RPMI8226 (cell line): ENCODE data around the gene ISOC1.

ENCODE experiments used
- DNase-seq: peaks from one replicate; pipeline ENCODE4 v3.0.0-alpha.2; 2015

The ISOC1 gene

DNA sequence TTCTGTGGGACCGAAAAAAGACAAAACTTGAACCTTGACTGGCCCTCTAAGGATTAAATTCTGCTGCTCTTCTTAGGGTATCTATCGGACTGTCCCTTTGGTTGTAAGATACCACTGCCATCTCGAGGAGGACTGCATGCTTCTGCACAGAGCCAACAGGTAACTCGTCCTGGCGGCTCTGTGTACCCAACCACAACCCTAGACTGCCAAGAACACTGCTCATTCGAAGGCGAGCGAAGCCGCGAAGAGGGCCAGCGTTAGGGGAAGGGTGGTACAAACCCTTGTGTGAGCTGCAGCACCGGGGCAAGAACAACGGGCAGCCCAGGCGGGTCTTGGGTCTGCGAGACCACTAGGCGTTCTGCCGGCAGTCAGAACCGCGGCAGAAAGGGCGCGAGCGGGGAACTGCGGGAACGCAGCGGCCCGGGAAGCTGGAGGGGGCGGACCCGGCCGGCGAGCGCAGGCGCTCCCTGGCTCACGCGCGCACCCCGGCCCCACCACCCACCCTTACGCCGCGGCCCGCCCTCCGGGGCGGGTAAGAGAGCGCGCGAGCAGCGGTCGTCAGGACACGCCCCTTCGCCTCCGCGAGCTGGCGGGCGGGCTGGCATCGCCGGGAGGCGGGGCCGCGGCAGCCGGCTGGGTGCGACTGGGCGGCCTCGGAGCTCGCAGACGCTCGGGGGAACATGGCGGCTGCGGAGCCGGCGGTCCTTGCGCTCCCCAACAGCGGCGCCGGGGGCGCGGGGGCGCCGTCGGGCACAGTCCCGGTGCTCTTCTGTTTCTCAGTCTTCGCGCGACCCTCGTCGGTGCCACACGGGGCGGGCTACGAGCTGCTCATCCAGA is at the start of gene ISOC1:
TSS of gene ISOC1 (plus strand) at position 663 of the 837 bp plus-strand sequence. CDS start at position 681, 18 bp downstream.
- DNase-seq: peak; percentile 92

- no peak for DNase-seq
These were observed 48.4 kb upstream of the ISOC1 start for GRCh38 chr5:129046151-129046550.

DNA sequence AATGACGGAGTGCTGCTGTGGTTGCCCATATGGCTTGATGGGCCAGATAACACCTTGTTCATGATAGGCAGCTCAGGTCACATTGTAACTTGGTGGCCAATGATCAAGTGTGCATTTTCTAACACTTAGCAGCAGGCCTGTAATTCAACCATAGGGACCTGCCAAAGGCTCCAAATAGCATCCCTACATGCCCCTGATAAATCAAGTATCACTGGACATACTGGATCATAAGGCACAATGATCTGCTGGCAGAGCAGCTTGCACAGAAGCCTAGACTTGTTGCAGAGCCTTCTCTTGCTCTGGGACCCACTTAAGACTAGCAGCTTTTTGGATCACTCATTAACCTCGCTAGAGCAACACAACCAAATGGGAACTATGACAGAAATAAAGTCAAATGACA is 46.0 kb upstream of the ISOC1 start:
- DNase-seq: no peak

DNA sequence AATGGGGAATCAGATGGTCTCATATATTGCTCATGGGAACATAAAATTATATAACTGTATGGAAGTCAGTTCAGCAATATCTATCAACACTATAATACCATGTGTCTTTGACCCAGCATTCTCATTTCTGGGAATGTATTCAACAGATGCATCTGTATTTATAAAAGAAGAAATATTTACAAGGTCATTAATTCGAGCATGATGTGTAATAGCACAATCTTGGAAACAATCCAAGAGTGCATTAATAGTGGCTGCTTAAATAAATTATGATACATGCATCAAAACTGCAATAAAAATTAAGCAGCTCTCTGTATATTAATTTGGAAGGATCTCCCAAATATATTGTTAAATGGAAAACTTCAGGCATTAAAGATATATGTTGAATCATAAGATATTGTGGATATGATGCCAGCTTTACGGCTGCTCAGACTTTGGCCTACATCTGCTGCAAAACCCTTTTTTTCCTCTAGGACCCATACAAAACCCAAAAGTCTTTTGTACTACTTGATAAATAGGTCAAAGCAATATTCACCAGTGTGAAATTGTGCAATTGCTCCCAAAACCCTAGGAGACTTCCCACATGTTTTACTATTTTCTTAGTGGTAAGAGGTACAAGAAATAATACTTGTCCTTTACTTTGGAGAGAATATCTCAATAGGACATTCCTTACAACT is 45.3 kb upstream of the ISOC1 start:
- DNase-seq: no peak

DNA sequence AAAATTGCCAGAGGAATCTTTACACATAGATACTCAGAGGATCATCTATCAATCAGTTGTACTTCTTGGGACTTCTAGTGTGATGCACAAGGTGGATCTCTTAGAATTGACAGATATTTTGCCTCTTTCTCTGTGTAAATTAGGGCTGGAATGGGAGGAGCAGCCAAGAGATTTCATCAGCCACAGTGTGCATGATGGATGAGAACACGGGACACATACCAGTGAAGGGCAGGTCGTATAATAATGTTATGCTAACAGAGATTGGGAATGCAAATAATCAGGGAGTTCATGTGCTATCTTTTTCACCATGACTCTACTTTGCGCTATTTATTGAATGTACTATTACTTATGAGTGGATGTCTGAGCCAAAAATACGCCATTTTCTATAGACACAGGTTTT is 43.3 kb upstream of the ISOC1 start:
- DNase-seq: no peak

- no peak for DNase-seq
These were observed 41.1 kb upstream of the ISOC1 start for GRCh38 chr5:129053438-129053837.

DNA sequence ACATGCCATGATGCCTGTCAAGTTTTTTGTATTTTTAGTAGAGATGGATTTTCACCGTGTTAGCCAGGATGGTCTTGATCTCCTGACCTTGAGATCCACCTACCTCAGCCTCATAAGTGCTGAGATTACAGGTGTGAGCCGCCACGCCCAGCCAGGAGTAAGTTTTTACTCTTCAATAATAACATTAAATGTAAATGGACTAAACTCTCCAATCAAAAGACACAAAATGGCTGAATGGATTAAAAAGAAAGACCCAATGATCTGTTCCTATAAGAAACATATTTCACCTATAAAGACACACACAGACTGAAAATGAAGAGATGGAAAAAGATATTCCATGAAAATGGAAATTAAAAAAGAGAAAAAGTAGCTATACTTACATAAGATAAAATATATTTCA is 37.2 kb upstream of the ISOC1 start:
- DNase-seq: no peak

- no peak for DNase-seq
These were observed 32.7 kb upstream of the ISOC1 start for GRCh38 chr5:129061849-129062248.

DNA sequence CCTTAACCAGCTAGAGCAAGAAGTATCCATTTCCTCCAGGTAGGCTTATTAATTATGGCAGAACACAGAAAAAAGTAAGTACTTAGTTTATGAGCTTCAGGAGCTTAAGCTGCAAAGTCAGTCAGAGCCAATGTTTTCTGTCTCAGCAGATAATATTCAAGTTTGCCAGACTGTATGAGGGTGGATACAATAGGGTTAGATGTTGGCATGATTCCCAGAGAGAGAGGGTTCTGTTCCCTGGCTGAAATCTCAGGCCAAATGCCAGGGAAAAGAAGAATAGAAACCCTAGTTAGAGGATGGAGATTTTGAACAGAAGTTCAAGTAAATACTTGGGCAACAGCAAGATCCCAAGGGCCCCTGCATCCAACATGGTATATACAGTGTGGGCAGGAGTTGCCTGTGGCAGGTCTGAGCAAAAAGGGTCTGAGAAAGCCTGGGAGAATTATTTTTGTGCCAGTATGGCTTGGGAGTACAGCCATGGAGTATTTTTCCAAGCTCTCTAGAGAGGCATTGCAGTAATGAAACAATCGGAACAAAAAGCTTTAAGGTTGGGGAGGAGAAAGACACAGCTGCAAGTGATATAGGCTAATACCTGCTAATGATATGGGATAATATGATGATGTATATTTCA is 31.0 kb upstream of the ISOC1 start:
- no peak for DNase-seq

DNA sequence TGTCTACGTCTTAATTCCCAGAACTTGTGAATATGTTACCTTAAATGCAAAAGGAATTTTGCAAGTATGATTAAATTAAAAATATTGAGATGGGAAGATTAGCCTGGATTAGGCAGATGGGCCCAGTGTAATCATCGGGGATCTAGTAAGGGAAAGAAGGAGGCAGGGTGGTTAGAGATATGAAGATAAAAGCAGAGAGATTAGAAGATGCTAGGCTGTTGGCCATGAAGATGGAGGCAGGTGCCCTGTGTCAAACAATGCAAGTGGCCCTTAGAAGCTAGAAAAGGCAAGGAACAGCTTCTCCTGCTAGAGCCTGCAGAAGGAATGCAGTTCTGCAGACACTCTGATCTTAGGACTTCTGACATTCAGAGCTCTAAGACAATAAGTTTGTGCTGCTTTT is 28.8 kb upstream of the ISOC1 start:
- DNase-seq: no peak

- no peak for DNase-seq
These were observed 26.8 kb upstream of the ISOC1 start for GRCh38 chr5:129067745-129068144.

GRCh38 chr5:129069292-129069691 is 25.3 kb upstream of the ISOC1 start:
- no peak for DNase-seq

- DNase-seq: no peak
These were observed 21.4 kb upstream of the ISOC1 start for GRCh38 chr5:129073111-129073510.

GRCh38 chr5:129074903-129075302 is 19.6 kb upstream of the ISOC1 start:
- no peak for DNase-seq

DNA sequence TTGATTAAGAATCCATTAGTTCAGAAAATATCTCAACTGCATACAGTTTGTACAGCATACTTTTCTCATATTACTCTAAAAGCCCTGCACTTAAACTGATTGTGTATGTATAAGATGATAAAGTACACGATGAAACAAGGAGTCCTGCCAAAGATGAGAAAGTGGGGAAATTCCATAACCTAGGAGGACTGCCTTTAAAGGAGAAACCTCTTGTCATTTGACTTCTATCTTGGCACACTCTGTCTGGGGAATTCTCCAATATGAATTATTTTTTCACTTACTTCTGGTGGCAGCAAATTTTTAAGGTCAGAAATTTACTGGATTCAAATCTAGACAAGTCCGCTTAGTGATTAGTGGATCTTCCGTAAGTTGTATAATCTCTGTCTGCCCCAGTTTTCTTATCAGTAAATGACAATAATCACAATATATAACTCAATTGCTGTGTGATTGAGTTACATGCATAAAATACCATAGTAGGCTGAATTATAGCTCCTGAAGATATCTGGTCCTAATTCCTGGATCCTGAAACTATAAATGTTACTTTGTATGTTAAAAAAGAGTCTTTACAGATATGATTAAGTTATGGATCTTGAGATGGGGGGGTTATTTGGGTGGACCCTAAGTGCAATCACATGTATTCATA is 17.0 kb upstream of the ISOC1 start:
- no peak for DNase-seq

DNA sequence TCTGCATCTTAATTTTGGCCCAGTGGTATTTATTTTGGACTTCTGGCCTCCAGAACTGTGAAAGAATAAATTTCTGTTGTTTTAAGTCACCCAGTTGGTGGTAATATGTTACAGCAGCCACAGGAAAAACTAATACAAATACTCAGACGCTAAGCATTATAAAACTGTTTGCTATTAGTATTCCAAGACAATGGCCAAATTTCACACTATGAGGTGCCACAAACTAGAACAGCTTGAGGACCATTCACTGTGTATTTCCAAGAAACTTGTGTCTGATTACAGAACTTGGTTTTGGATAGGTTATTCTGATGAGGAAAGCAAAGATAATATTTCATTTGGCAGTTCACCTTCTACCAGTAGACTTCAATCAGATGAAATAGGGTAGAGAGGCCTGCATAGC is 16.3 kb upstream of the ISOC1 start:
- DNase-seq: no peak

DNA sequence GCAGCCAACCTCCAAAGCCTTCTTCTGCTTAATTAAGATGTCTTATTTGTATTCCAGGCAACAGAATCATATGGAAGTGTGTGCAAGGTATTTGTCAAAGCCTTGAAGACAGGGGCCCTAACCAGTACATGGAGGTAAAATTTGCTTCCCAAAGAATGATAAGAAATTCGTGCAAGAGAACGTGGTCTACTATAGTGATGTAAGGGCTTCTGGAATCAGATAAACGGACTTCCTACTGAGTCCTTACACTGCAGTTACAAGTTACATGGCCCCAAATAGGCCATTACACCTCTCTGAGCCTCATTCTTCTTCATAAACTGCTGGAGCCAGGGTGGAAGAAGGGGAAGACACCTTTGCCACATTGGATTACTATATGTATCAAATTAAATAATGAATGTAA is 15.9 kb upstream of the ISOC1 start:
- DNase-seq: no peak

DNA sequence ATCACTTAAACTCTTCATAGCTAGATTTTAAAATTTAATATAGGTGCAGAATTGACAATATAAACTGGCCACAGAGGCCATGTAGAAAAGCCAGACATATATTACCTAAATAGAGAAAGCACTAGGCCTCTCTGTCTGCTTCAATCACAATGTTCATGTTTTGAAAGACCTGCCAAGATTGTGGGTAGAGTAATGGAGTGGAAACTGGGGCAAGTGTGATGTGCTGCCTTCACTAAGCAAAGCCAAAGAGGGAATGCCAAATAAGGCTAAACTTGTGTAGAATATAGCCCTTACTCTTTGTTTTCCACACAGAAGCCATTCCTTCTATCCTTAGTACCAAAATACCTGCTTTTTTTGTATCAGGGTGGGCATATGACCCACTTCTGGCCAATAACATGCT is 15.1 kb upstream of the ISOC1 start:
- no peak for DNase-seq

DNA sequence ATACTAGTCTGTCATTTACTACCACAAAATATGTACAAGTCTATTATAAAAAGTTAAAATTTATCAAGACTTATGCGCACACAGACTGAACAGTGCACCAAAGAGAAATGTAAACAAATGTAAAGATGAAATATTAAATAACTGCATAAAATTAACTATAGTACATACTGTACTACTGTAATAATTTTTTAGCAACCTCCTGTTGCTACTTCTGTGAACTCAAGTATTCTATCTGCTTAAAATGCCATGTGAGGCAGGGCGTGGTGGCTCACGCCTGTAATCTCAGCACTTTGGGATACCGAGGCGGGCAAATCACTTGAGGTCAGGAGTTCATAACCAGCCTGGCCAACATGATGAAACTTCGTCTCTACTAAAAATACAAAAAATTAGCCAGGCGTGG is 13.8 kb upstream of the ISOC1 start:
- no peak for DNase-seq

- no peak for DNase-seq
These were observed 12.1 kb upstream of the ISOC1 start for GRCh38 chr5:129082225-129083136.

GRCh38 chr5:129094924-129095899 is 663 bp downstream of the ISOC1 start:
- DNase-seq: peak; percentile 57
